Osteoblast (primary cell): ENCODE measurements around the gene ZBP1. TPM values are rescaled to one million over a fixed set of nuclear protein-coding genes. Genes with fewer than 3 reads are reported as not detected.

Experiments used
- DNase-seq: peaks from one replicate; pipeline ENCODE4 v3.0.0; 2011; ENCODE audit warnings: low spot score, mixed read lengths; ENCODE audit not compliant: insufficient read length; ENCODE audit errors: missing footprints
- H2AFZ ChIP-seq: 2 replicates; pipeline ENCODE4 v1.6.0; 2011; ENCODE audit warnings: mild to moderate bottlenecking, low read length
- H3K27ac ChIP-seq: 2 replicates; pipeline ENCODE4 v1.5.1; 2011; ENCODE audit warnings: mild to moderate bottlenecking, low read depth, low read length, moderate library complexity
- H3K27me3 ChIP-seq: 2 replicates; pipeline ENCODE4 v1.6.0; 2012; ENCODE audit warnings: mild to moderate bottlenecking, control low read depth, inconsistent platforms, low read length, moderate library complexity; ENCODE audit not compliant: insufficient read depth
- H3K36me3 ChIP-seq: 2 replicates; pipeline ENCODE4 v1.5.1; 2011; ENCODE audit warnings: mild to moderate bottlenecking, low read length, control low read depth, moderate library complexity; ENCODE audit not compliant: insufficient read depth
- H3K4me1 ChIP-seq: 2 replicates; pipeline ENCODE4 v1.5.1; 2011; ENCODE audit warnings: mild to moderate bottlenecking, low read length, control low read depth, moderate library complexity; ENCODE audit not compliant: insufficient read depth
- H3K4me2 ChIP-seq: 2 replicates; pipeline ENCODE4 v1.6.0; 2011; ENCODE audit warnings: mild to moderate bottlenecking, low read length; ENCODE audit not compliant: insufficient read depth
- H3K4me3 ChIP-seq: fragments of 200-600 bp; sonication (generic); 3 replicates; pipeline ENCODE4 v1.5.1; 2012; ENCODE audit warnings: mild to moderate bottlenecking, low read length, inconsistent platforms; ENCODE audit not compliant: insufficient read depth
- H3K79me2 ChIP-seq: 2 replicates; pipeline ENCODE4 v1.6.0; 2012; ENCODE audit warnings: mild to moderate bottlenecking, low read length, control low read depth, inconsistent platforms; ENCODE audit not compliant: insufficient read depth
- H3K9me3 ChIP-seq: 2 replicates; pipeline ENCODE4 v1.5.1; 2011; ENCODE audit warnings: low read depth, low read length, control low read depth
- H4K20me1 ChIP-seq: 2 replicates; pipeline ENCODE4 v1.6.0; 2012; ENCODE audit warnings: mild to moderate bottlenecking, low read length, control low read depth; ENCODE audit not compliant: insufficient read depth
- total RNA-seq: library from RNA; depleted of rRNA; stranded (reverse); fragments of >200 nt; gene quantifications from 2 replicates; pipeline ENCODE4 v1.2.3, GENCODE V29; 2012
- TF ChIP-seq, protein P1 (sequence below): IDR thresholded peaks from 2 replicates; pipeline ENCODE4 v1.5.1; 2011; ENCODE audit warnings: mild to moderate bottlenecking, low read depth, low read length, moderate library complexity; ENCODE audit errors: extremely low read depth

Gene ZBP1, protein sequence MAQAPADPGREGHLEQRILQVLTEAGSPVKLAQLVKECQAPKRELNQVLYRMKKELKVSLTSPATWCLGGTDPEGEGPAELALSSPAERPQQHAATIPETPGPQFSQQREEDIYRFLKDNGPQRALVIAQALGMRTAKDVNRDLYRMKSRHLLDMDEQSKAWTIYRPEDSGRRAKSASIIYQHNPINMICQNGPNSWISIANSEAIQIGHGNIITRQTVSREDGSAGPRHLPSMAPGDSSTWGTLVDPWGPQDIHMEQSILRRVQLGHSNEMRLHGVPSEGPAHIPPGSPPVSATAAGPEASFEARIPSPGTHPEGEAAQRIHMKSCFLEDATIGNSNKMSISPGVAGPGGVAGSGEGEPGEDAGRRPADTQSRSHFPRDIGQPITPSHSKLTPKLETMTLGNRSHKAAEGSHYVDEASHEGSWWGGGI
- not detected in 2 replicates for total RNA-seq

DNA sequence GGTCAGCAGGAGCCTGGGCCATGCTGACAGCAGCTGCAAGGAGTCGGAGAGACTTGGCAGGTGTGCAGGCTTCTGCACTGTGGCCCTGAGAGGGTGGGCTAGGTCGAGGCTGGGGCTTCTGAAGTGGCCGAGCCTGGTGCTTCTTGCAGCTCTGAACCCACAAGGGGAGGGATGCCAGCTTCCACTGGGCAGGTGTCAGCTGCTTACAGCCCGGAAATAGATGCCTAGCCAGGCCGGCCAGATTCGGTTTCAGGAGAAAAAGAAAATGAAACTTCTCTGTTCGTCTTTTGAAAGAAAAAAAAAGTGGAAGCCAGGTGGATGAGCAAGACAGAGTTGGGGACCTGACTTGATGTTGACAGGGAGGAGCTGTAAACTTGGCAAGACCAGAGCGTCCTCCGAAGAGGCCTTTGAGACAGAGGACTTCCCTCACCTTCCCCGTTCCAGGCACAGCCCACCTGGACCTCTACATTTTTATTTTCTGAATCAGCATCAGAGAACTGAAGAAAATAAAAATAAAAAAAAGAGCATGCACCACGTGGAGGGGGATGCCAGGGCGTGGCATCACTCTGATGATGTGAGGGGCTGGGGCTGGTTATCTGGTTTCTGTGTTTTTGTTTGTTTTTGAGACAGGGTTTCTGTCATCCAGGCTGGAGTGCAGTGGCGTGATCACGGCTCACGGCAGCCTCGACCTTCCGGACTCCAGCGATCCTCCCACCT is at the start of gene ZBP1:
ZBP1 (minus strand) TSS at position 153 of the 717 bp plus-strand sequence; CDS start at position 22, 131 bp downstream.
- H3K4me3 ChIP-seq, result no peak within 1 kb of the TSS
- TF ChIP-seq, protein P1, sequence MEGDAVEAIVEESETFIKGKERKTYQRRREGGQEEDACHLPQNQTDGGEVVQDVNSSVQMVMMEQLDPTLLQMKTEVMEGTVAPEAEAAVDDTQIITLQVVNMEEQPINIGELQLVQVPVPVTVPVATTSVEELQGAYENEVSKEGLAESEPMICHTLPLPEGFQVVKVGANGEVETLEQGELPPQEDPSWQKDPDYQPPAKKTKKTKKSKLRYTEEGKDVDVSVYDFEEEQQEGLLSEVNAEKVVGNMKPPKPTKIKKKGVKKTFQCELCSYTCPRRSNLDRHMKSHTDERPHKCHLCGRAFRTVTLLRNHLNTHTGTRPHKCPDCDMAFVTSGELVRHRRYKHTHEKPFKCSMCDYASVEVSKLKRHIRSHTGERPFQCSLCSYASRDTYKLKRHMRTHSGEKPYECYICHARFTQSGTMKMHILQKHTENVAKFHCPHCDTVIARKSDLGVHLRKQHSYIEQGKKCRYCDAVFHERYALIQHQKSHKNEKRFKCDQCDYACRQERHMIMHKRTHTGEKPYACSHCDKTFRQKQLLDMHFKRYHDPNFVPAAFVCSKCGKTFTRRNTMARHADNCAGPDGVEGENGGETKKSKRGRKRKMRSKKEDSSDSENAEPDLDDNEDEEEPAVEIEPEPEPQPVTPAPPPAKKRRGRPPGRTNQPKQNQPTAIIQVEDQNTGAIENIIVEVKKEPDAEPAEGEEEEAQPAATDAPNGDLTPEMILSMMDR, result no peak
- no peak for DNase-seq
- H2AFZ ChIP-seq, result no peak within 1 kb of the TSS
- no peaks in the 10 kb centered on the region for H3K9me3 ChIP-seq
- H4K20me1 ChIP-seq, result no peaks in the 10 kb centered on the region
- H3K36me3 ChIP-seq, result no peaks in the 10 kb centered on the region
- peaks cover 4% of the 10 kb centered on the region for H3K27me3 ChIP-seq
- H3K4me1 ChIP-seq, result no peaks in the 10 kb centered on the region
- no peak within 1 kb of the TSS for H3K27ac ChIP-seq
- no peak within 1 kb of the TSS for H3K4me2 ChIP-seq
- H3K79me2 ChIP-seq, result no peaks in the 10 kb centered on the region

DNA sequence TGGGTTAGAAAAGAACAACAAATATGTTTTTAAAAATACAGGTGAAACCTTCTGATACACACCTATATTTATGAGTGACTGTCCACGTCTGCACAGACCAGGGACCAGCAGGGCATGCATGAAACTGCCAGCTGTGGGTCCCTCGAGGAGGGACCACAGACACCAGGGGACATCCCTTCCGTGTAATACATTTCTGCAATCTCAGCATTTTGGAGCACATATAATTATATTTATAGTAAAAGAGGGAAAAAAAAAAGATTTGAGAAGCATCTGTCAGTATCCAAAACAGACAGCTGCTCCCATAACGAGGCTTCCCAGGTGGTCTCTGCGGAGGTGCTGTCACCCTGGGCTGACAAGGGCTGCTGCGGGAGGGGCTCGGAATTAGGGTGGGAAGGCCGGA is 49.4 kb upstream of the ZBP1 start:
- H2AFZ ChIP-seq, result no peak overlapping the region
- TF ChIP-seq, protein P1, result no peak
- H3K4me2 ChIP-seq, result no peak overlapping the region
- H3K4me3 ChIP-seq, result no peak overlapping the region
- no peak overlapping the region for H3K27ac ChIP-seq
- H3K27me3 ChIP-seq, result no peaks in the 10 kb centered on the region
- peaks cover 60% of the 10 kb centered on the region for H4K20me1 ChIP-seq
- no peaks in the 10 kb centered on the region for H3K4me1 ChIP-seq
- H3K79me2 ChIP-seq, result peaks cover 24% of the 10 kb centered on the region
- no peaks in the 10 kb centered on the region for H3K9me3 ChIP-seq
- DNase-seq, result peak; percentile 85
- H3K36me3 ChIP-seq, result no peaks in the 10 kb centered on the region

DNA sequence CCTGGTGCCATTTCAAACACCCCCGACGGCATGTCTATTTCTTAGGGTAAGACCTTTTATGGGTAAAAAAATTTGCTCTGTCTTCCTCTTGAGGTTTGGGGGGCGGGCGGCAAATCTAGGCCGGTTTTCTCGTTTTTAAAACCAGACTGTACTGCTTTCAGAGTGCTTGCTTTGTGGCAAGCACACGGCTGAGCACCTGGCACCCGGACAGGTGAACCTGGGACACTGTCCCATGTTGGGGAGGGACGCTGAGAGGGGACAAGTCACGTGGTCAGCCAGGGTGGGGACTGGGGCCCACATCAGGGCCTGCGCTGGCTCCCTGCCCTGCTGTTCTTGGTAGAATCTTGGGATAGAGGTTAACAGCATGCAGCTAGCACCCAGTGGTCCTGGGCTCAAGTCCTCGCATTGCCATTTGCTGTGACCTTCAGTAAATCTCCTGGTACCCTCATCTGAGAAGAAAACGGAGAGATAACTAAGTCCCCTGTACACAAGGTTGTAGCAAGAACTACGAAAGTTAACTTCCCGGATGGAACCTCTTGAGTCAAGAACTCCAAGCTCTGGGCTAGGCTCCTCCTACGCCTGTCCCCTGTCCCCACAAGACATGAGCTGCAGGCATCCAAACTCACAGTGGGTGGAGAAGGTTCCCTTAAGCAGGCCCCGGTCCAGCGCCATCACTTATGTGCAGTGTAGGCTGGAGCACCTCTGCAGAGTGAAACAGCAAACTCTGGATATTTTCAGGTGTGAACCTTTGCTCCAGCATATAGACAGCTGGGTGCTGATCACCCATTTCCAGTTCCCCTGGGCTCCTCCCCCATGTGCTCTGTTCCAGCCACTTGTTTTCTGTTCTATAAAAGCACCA is 47.9 kb upstream of the ZBP1 start:
- H3K27ac ChIP-seq, result no peak overlapping the region
- H4K20me1 ChIP-seq, result peaks cover 56% of the 10 kb centered on the region
- H3K4me2 ChIP-seq, result no peak overlapping the region
- H3K9me3 ChIP-seq, result no peaks in the 10 kb centered on the region
- H3K79me2 ChIP-seq, result peaks cover 16% of the 10 kb centered on the region
- no peaks in the 10 kb centered on the region for H3K27me3 ChIP-seq
- no peaks in the 10 kb centered on the region for H3K4me1 ChIP-seq
- TF ChIP-seq, protein P1, result no peak
- no peak overlapping the region for H3K4me3 ChIP-seq
- DNase-seq, result peak; percentile 58
- no peak overlapping the region for H2AFZ ChIP-seq
- no peaks in the 10 kb centered on the region for H3K36me3 ChIP-seq
